ENCODE results near the gene PTGDR. TPM values are rescaled to one million over a fixed set of nuclear protein-coding genes. Genes with fewer than 3 reads are reported as not detected.

PTGDR gene
- polyA plus RNA-seq, 1 of the 3 experiments (the other 2 are of a cell fraction) = not detected

GRCh38 chr14:52312931-52313355, 45.4 kb downstream of the PTGDR start:
- Histone ChIP-seq H3K4me3 (ENCODE audit: low read depth in 2 of 2, low read length in 1 of 2) (no peak overlapping the region; a peak in 1 of 4 replicates), H3F3A (replicated peaks; ENCODE audit: insufficient read depth) (no peaks in the 10 kb centered on the region), H3K9me2 (no peaks in the 10 kb centered on the region), H3K27me3 (ENCODE audit: insufficient read depth) (peaks cover 22% of the 10 kb centered on the region; the same call in 1 of the 2 replicates), H3K4me1 (ENCODE audit: control insufficient read depth in 1 of 2, insufficient read depth in 2 of 2, low read depth in 1 of 2, low read length in 1 of 2) (peaks cover 0 to 16% of the 10 kb centered on the region in 2 experiments; a peak in 1 of 4 replicates), H2AFZ (ENCODE audit: low read depth) (no peak overlapping the region), H3K4me2 (no peak overlapping the region), H3K36me3 (replicated peaks in 1 of 2; ENCODE audit: control insufficient read depth in 1 of 2, insufficient read depth in 2 of 2, low read length in 1 of 2) (no peaks in the 10 kb centered on the region), H4K20me1 (ENCODE audit: insufficient read depth) (no peaks in the 10 kb centered on the region), H3K27ac (ENCODE audit: low read depth in 2 of 2, low read length in 1 of 2) (no peak overlapping the region; a peak in 1 of 4 replicates), H3K9me3 (no peaks in the 10 kb centered on the region), H3K9ac (no peak overlapping the region), H3K79me2 (ENCODE audit: insufficient read depth) (no peaks in the 10 kb centered on the region)
- WGBS (ENCODE audit: low lambda C conversion rate) = 84% methylated on average over 5 of the region's 5 CpGs
- POLR2A ChIA-PET = no interaction called here
- no peak for DNase-seq
- TF ChIP-seq SMC3 (IDR thresholded peaks at IDR 0.05; ENCODE audit: low read depth, low read length) = no peak
- CTCF ChIA-PET = interaction anchor here (3.5 to 6.1 kb wide), 2 partner anchors 8 to 13 kb away, joined by 13 to 43 read pairs; no protein-coding TSS in a partner anchor

- H3K4me1 ChIP-seq (ENCODE audit: control insufficient read depth in 1 of 2, insufficient read depth in 2 of 2, low read depth in 1 of 2, low read length in 1 of 2) = peaks cover 0 to 18% of the 10 kb centered on the region in 2 experiments; a peak in 1 of 4 replicates
- peak overlapping the region; percentile 94 for H3K4me2 ChIP-seq
- no peak for DNase-seq
- ChIA-PET CTCF (interaction anchor here (1.1 to 6.1 kb wide), 4 partner anchors 9 to 130 kb away, joined by 3 to 43 read pairs (median 8); no protein-coding TSS in a partner anchor), POLR2A (interaction anchor here (1.5 kb wide), 1 partner anchor 110 kb away, joined by 5 read pairs; no protein-coding TSS in a partner anchor)
- no peaks in the 10 kb centered on the region for H3K9me3 ChIP-seq
- no peak overlapping the region for H3K9ac ChIP-seq
- H3K79me2 ChIP-seq (ENCODE audit: insufficient read depth) = no peaks in the 10 kb centered on the region
- no peaks in the 10 kb centered on the region for H3K36me3 ChIP-seq (replicated peaks in 1 of 2; ENCODE audit: control insufficient read depth in 1 of 2, insufficient read depth in 2 of 2, low read length in 1 of 2)
- no peaks in the 10 kb centered on the region for H4K20me1 ChIP-seq (ENCODE audit: insufficient read depth)
- no peaks in the 10 kb centered on the region for H3K9me2 ChIP-seq
- H3K4me3 ChIP-seq (ENCODE audit: low read depth in 2 of 2, low read length in 1 of 2) = peak overlapping the region; percentile 63 to 66
- TF ChIP-seq CTCF (IDR thresholded peaks at IDR 0.05) = no peak
- TF ChIP-seq TEAD4 (IDR thresholded peaks at IDR 0.05; ENCODE audit: borderline replicate concordance, insufficient read depth) = no peak
- no peak for TF ChIP-seq PBX3 (IDR thresholded peaks at IDR 0.05)
- TF ChIP-seq YY1 (IDR thresholded peaks at IDR 0.05; ENCODE audit: low read depth) = no peak
- no peak for TF ChIP-seq GATA2 (CRISPR knock-in tag; IDR thresholded peaks at IDR 0.05)
- no peak for TF ChIP-seq ELF1 (IDR thresholded peaks at IDR 0.05)
- no peak for TF ChIP-seq GABPA (IDR thresholded peaks at IDR 0.05; ENCODE audit: low read depth)
- no peak for TF ChIP-seq TCF12 (IDR thresholded peaks at IDR 0.05)
- no peak for TF ChIP-seq RCOR1 (IDR thresholded peaks at IDR 0.05; ENCODE audit: low read length)
- TF ChIP-seq POLR2AphosphoS5 (IDR thresholded peaks at IDR 0.05; ENCODE audit: low read depth, low read length) = no peak
- no peak for TF ChIP-seq TAF1 (IDR thresholded peaks at IDR 0.05; ENCODE audit: borderline replicate concordance, low read depth, low read length)
- no peak for TF ChIP-seq FOSL2 (IDR thresholded peaks at IDR 0.05; ENCODE audit: borderline replicate concordance, low read depth)
- no peak for TF ChIP-seq RXRA (IDR thresholded peaks at IDR 0.05; ENCODE audit: borderline replicate concordance, low read depth)
- TF ChIP-seq MAX (IDR thresholded peaks at IDR 0.05; ENCODE audit: low read depth) = no peak
- no peaks in the 10 kb centered on the region for H3F3A ChIP-seq (replicated peaks; ENCODE audit: insufficient read depth)
- H3K27me3 ChIP-seq (ENCODE audit: insufficient read depth) = peaks cover 22% of the 10 kb centered on the region; the same call in 1 of the 2 replicates
- WGBS (ENCODE audit: low lambda C conversion rate) = 77% methylated on average over 10 of the region's 10 CpGs
- H2AFZ ChIP-seq (ENCODE audit: low read depth) = peak overlapping the region; percentile 90; the same call in 1 of the 2 replicates
- H3K27ac ChIP-seq (ENCODE audit: low read depth in 2 of 2, low read length in 1 of 2) = peak overlapping the region in 1 of 2 experiments; percentile 64; a peak in 1 of 4 replicates
These were observed 46.0 kb downstream of the PTGDR start for GRCh38 chr14:52313462-52313861.

Measured in SK-N-SH (cell line).